ENCODE results near the gene CCDC142. TPM values are rescaled to one million over a fixed set of nuclear protein-coding genes. Genes with fewer than 3 reads are reported as not detected.

CCDC142 gene
- total RNA-seq, 1 experiment from 2014 or later: 14.0 TPM

GRCh38 chr2:74458132-74458937 is 24.5 kb downstream of the CCDC142 start, which contains the start of gene WBP1:
Gene WBP1, plus strand, starts transcription at chr2:74458438. Its CDS starts 165 bp downstream, at chr2:74458603.
- ATAC-seq (peak; percentile 89), DNase-seq (ENCODE audit: low spot score) (peak; percentile 100)
- Mint-ChIP-seq H3K27me3 (ENCODE audit: low read depth) (no peaks in the 10 kb centered on the region), H3K9me3 (no peaks in the 10 kb centered on the region), H3K27ac (peak within 1 kb of the TSS; percentile 98), H3K4me3 (peak within 1 kb of the TSS; percentile 96), H3K36me3 (peaks cover 9% of the 10 kb centered on the region), H3K4me1 (peaks cover 36% of the 10 kb centered on the region)
- CTCF ChIA-PET: interaction anchor here (1.0 to 3.1 kb wide), 14 partner anchors 10 to 124 kb away, joined by 3 to 18 read pairs (median 4); partner anchors contain the start of genes CCDC142 and MRPL53
- peak; percentile 93 for TF ChIP-seq NFYB (CRISPR knock-in tag; conservative IDR thresholded peaks at IDR 0.05; ENCODE audit: low read depth)
- peak; percentile 63 for TF ChIP-seq FOXK1 (CRISPR knock-in tag; IDR thresholded peaks at IDR 0.05)
- TF ChIP-seq IRF1 (CRISPR knock-in tag; IDR thresholded peaks at IDR 0.05): no peak
- TF ChIP-seq RORB (CRISPR knock-in tag; IDR thresholded peaks at IDR 0.05): no peak
- peak; percentile 49; the same call in 1 of the 2 replicates for TF ChIP-seq ARID4B (CRISPR knock-in tag; IDR thresholded peaks at IDR 0.05; ENCODE audit: borderline replicate concordance)
- 0 out of 2 replicates have a peak, but pooled peaks have one; percentile 47 for TF ChIP-seq MYBL2 (CRISPR knock-in tag; IDR thresholded peaks at IDR 0.05)
- TF ChIP-seq SP1 (CRISPR knock-in tag; conservative IDR thresholded peaks at IDR 0.05): peak; percentile 43; the same call in 1 of the 2 replicates
- TF ChIP-seq GRHL2 (CRISPR knock-in tag; IDR thresholded peaks at IDR 0.05; ENCODE audit: insufficient replicate concordance, severe bottlenecking): no peak
- TF ChIP-seq PREB (CRISPR knock-in tag; IDR thresholded peaks at IDR 0.05; ENCODE audit: borderline replicate concordance): 0 out of 2 replicates have a peak, but pooled peaks have one; percentile 1
- no peak for TF ChIP-seq ZNF317 (CRISPR knock-in tag; IDR thresholded peaks at IDR 0.05; ENCODE audit: borderline replicate concordance, low read depth)
- 0 out of 2 replicates have a peak, but pooled peaks have one; percentile 23 for TF ChIP-seq ETV6 (CRISPR knock-in tag; IDR thresholded peaks at IDR 0.05)
- 0 out of 2 replicates have a peak, but pooled peaks have one; percentile 62 for TF ChIP-seq EMX1 (CRISPR knock-in tag; IDR thresholded peaks at IDR 0.05)
- TF ChIP-seq ZNF416 (CRISPR knock-in tag; IDR thresholded peaks at IDR 0.05): peak; percentile 43; the same call in 1 of the 2 replicates
- no peak for TF ChIP-seq ZNF532 (CRISPR knock-in tag; IDR thresholded peaks at IDR 0.05; ENCODE audit: borderline replicate concordance)
- TF ChIP-seq ZSCAN18 (CRISPR knock-in tag; IDR thresholded peaks at IDR 0.05): no peak
- TF ChIP-seq PRRX2 (CRISPR knock-in tag; IDR thresholded peaks at IDR 0.05): 0 out of 2 replicates have a peak, but pooled peaks have one; percentile 79
- 0 out of 2 replicates have a peak, but pooled peaks have one; percentile 27 for TF ChIP-seq CREM (CRISPR knock-in tag; IDR thresholded peaks at IDR 0.05)
- TF ChIP-seq HMGA2 (CRISPR knock-in tag; IDR thresholded peaks at IDR 0.05): no peak
- POLR2A ChIA-PET: interaction anchor here (0.6 to 2.7 kb wide), 16 partner anchors 9 to 97 kb away, joined by 3 to 29 read pairs (median 5); partner anchors contain the start of genes AUP1, HTRA2, LBX2 and MRPL53
